Gastroesophageal sphincter (tissue), 4 donors: Measurements from ENCODE around the gene DOCK2. TPM values are rescaled to one million over a fixed set of nuclear protein-coding genes. Genes with fewer than 3 reads are reported as not detected.

ENCODE experiments used
- ATAC-seq: fragments of 150-250 bp; one replicate; pipeline ENCODE4 v1.9.1; 2016; ENCODE audit warnings: mild to moderate bottlenecking, moderate library complexity
- H3K27ac ChIP-seq, 4 donors: fragments of 200-600 bp; sonication (generic) in 3 of 4; 1 replicate in 3 of 4; 2 replicates in 1 of 4; pipeline ENCODE4 v1.5.1; 2016 to 2019
- H3K27me3 ChIP-seq: fragments of 200-600 bp; sonication (generic); one replicate; pipeline ENCODE4 v1.5.1; 2019
- H3K36me3 ChIP-seq, 2 donors: fragments of 200-600 bp; sonication (generic); one replicate each; pipeline ENCODE4 v1.5.1; 2019; ENCODE audit warnings: control low read depth in 1 of 2
- H3K4me1 ChIP-seq, 3 donors: fragments of 200-600 bp; sonication (generic); 1 replicate in 2 of 3; 2 replicates in 1 of 3; pipeline ENCODE4 v1.5.1; 2016 to 2019; ENCODE audit warnings: control low read depth in 2 of 3
- H3K4me3 ChIP-seq, 2 donors: fragments of 200-600 bp; sonication (generic); one replicate each; pipeline ENCODE4 v1.5.1; 2019; ENCODE audit warnings: mild to moderate bottlenecking in 1 of 2, moderate library complexity in 1 of 2
- H3K9me3 ChIP-seq, 3 donors: fragments of 200-600 bp; sonication (generic); one replicate each; pipeline ENCODE4 v1.5.1; 2017 to 2019; ENCODE audit warnings: control low read depth in 2 of 3
- EP300 ChIP-seq: sonication (generic); formaldehyde crosslinking; IDR thresholded peaks from one replicate; pipeline ENCODE4 v1.6.1; 2017; ENCODE audit warnings: antibody characterized with exemption, mild to moderate bottlenecking
- POLR2A ChIP-seq, 2 donors: fragments of 450-650 bp; IDR thresholded peaks; one replicate each; pipeline ENCODE4 v1.6.1; 2017; ENCODE audit warnings: antibody characterized with exemption in 2 of 2, mild to moderate bottlenecking in 2 of 2, moderate library complexity in 1 of 2
- POLR2AphosphoS5 ChIP-seq: sonication (generic); formaldehyde crosslinking; IDR thresholded peaks from one replicate; pipeline ENCODE4 v1.6.1; 2017; ENCODE audit warnings: antibody characterized with exemption
- WGBS, 2 donors: methylation state at CpG; one replicate each; pipeline ENCODE4 v1.1.5; 2018; ENCODE audit warnings: low coverage in 1 of 2; 5-methylcytosine and 5-hydroxymethylcytosine counted together
- total RNA-seq, 4 donors: library from RNA; depleted of rRNA; stranded (reverse); fragments of >200 nt; gene quantifications; one replicate each; pipeline ENCODE4 v1.1.0, GENCODE V29; 2016
- TF ChIP-seq, protein P1 (sequence below), 4 experiments: fragments of 200-600 bp in 2 of 4; fragments of 450-650 bp in 2 of 4; sonication (generic) in 1 of 4; IDR thresholded peaks; one replicate each; pipeline ENCODE4 v1.5.1; 2017 to 2019; ENCODE audit warnings: antibody characterized with exemption in 4 of 4, mild to moderate bottlenecking in 2 of 4, moderate library complexity in 2 of 4

Gene DOCK2
- total RNA-seq, 4 donors from 2014 or later = 9.3 to 20.6 (median 11.8) TPM

DNA sequence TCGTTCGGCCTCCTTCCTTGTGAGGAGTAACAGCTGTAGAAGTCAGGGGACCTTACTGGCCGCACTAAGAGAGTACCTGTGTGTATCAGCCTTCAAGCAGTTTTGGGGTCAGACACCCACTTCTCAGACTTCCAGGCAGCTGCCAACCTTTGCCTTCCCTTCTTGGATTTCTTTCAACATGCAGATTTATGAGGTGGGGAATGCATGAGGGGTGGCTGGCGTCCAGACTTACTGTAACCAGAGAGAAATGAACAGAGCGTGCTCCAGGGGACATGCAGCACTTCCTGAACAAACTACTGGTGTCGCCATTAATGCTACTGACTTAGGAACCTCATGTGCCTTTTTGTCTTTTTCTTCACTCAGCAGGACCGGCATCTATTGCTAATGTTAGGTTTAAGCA lies 296.5 kb downstream of the DOCK2 start:
- no peaks in the 10 kb centered on the region for H3K4me1 ChIP-seq
- no peak overlapping the region for H3K27ac ChIP-seq
- H3K27me3 ChIP-seq = peaks cover 24% of the 10 kb centered on the region
- no peak overlapping the region for H3K4me3 ChIP-seq
- TF ChIP-seq, protein P1, sequence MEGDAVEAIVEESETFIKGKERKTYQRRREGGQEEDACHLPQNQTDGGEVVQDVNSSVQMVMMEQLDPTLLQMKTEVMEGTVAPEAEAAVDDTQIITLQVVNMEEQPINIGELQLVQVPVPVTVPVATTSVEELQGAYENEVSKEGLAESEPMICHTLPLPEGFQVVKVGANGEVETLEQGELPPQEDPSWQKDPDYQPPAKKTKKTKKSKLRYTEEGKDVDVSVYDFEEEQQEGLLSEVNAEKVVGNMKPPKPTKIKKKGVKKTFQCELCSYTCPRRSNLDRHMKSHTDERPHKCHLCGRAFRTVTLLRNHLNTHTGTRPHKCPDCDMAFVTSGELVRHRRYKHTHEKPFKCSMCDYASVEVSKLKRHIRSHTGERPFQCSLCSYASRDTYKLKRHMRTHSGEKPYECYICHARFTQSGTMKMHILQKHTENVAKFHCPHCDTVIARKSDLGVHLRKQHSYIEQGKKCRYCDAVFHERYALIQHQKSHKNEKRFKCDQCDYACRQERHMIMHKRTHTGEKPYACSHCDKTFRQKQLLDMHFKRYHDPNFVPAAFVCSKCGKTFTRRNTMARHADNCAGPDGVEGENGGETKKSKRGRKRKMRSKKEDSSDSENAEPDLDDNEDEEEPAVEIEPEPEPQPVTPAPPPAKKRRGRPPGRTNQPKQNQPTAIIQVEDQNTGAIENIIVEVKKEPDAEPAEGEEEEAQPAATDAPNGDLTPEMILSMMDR (IDR thresholded peaks at IDR 0.05) = no peak
- TF ChIP-seq EP300 (no peak), POLR2A (IDR thresholded peaks at IDR 0.05) (no peak), POLR2AphosphoS5 (no peak)
- 36 to 47% methylated on average over 5 to 7 of the region's 7 CpGs for WGBS, 2 donors
- no peaks in the 10 kb centered on the region for H3K36me3 ChIP-seq
- no peak for ATAC-seq
- H3K9me3 ChIP-seq = no peaks in the 10 kb centered on the region

DNA sequence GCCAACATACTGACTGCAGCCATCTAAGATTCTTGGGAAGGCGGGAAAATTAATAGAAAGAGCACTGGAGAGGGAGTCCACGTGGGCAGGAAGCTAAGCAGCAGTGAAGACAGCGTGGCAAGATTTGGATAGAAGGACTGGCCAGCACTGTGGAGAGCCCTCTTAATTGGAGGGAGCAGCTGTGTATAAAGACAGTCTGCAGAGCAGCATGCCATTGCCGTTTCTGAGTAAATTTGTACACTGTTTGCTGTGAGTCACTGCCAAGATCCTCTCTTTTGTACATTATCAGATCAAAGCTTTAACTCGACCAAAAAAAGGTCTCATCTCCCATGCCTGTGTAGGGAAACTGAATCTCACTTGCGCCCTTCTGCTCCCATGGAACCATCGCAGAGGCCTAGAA lies 297.9 kb downstream of the DOCK2 start:
- Histone ChIP-seq H3K36me3 (no peaks in the 10 kb centered on the region), H3K4me3 (no peak overlapping the region), H3K27me3 (peaks cover 26% of the 10 kb centered on the region), H3K9me3 (no peaks in the 10 kb centered on the region), H3K4me1 (no peaks in the 10 kb centered on the region), H3K27ac (no peak overlapping the region)
- 78 to 82% methylated on average over 6 to 7 of the region's 7 CpGs for WGBS, 2 donors
- ATAC-seq = no peak
- TF ChIP-seq EP300 = no peak
- TF ChIP-seq, protein P1 (IDR thresholded peaks at IDR 0.05) = no peak
- TF ChIP-seq POLR2A (IDR thresholded peaks at IDR 0.05) = no peak
- TF ChIP-seq POLR2AphosphoS5 = no peak

DNA sequence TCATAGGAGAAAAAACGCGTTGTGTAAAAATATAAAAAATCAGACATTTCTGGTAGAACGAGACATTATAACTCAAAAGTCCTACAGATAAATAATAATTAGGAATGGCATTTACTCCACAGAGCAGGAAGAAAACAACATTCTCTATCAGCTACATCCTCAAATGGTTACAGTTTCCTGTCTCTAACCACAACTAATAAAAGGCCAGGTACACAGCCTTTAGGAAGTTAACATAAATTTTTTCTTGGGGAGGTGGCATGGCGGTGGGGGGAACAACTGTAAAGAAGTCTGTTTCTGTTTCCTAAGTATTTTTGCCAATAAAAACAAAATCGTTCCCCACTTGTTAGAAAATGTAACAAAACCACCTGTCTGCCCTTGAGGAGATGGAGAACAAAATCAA lies 298.7 kb downstream of the DOCK2 start:
- ATAC-seq = no peak
- Histone ChIP-seq H3K27ac (no peak overlapping the region), H3K4me3 (no peak overlapping the region), H3K27me3 (peaks cover 31% of the 10 kb centered on the region), H3K9me3 (no peaks in the 10 kb centered on the region), H3K36me3 (no peaks in the 10 kb centered on the region), H3K4me1 (no peaks in the 10 kb centered on the region)
- WGBS, 2 donors = 74 to 90% methylated on average over 5 of the region's 5 CpGs
- TF ChIP-seq, protein P1 (IDR thresholded peaks at IDR 0.05) = no peak
- TF ChIP-seq POLR2A (IDR thresholded peaks at IDR 0.05) = no peak
- TF ChIP-seq POLR2AphosphoS5 = no peak
- no peak for TF ChIP-seq EP300

DNA sequence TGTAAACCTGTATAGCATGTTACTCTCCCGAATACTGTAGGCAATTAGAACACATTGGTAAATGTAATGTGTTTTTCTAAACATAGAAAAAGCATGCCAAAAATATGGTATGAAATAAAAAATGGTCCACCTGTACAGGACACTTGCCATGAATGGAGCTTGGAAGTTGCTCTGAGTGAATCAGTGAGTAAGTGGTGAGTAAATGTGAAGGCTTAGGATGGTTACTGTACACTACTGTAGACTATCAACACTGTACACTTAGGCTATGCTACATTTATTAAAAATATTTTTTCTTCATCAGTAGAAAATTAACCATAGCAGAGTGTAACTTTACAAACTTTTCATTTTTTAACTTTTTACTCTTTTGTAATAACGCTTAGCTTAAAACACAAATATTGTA lies 301.4 kb downstream of the DOCK2 start:
- 88 to 100% methylated on average over 1 to 2 of the region's 2 CpGs for whole genome bisulfite sequencing, 2 donors
- Histone ChIP-seq H3K9me3 (no peaks in the 10 kb centered on the region), H3K27ac (no peak overlapping the region), H3K4me1 (no peaks in the 10 kb centered on the region), H3K4me3 (no peak overlapping the region), H3K36me3 (no peaks in the 10 kb centered on the region), H3K27me3 (peaks cover 19% of the 10 kb centered on the region)
- no peak for ATAC-seq
- TF ChIP-seq POLR2A (IDR thresholded peaks at IDR 0.05) (no peak), POLR2AphosphoS5 (no peak), EP300 (no peak)
- TF ChIP-seq, protein P1 (IDR thresholded peaks at IDR 0.05) = no peak

DNA sequence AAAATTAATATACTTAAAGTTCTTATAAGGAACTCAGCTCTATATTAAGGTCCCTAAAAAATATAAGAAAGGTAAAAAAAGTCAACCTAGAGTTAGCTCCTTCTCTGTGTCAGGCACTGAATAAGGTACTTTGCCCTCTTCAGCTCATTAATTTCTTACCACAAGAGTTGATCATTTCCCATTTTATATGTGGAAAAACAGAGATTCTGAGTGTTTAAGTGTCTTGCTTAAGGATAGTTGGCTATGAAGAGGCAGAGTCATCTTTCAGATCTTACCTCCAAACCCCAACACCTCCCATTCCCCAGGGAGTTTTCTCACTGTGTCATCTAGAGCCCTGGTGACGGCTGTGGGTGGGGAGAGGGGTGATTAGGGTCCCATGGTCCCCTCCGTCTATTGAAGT lies 302.7 kb downstream of the DOCK2 start:
- H3K9me3 ChIP-seq = no peaks in the 10 kb centered on the region
- ATAC-seq = no peak
- TF ChIP-seq, protein P1 (IDR thresholded peaks at IDR 0.05) = no peak
- TF ChIP-seq POLR2A (IDR thresholded peaks at IDR 0.05) (no peak), EP300 (no peak), POLR2AphosphoS5 (no peak)
- no peak overlapping the region for H3K27ac ChIP-seq
- WGBS, 2 donors = 77 to 81% methylated on average over 2 of the region's 2 CpGs
- H3K36me3 ChIP-seq = no peaks in the 10 kb centered on the region
- H3K4me1 ChIP-seq = no peaks in the 10 kb centered on the region
- H3K27me3 ChIP-seq = peaks cover 8% of the 10 kb centered on the region
- H3K4me3 ChIP-seq = no peak overlapping the region
